ENCODE measurements around the gene APOBEC3F. TPM values are rescaled to one million over a fixed set of nuclear protein-coding genes. Genes with fewer than 3 reads are reported as not detected.

The APOBEC3F gene
- total and polyA plus RNA-seq, 2 of the 13 experiments (the other 11 are each of a cell fraction or from before 2014, with no cell fraction given), result 2.9 to 3.7 TPM

DNA sequence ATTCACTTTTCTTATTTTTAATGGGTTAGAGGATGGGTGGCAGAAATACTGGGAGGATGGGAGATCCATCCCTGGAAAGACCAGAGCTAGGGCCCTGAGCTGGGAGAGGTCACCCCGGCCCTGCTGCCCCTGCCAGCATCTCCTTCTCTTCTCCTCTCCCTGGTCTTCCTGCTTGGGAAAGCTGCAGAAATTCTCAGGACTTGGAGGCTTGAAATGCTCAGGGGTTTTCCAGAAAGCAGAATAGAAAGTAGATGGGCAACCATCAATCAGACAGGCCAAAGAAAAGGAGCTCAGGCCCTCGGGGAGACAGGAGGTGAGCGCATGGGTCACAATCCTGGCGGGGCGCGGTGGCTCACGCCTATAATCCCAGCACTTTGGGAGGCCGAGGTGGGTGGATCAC, 57.9 kb downstream of the APOBEC3F start:
- Histone ChIP-seq H3K9me3 (ENCODE audit: low read length) (no peaks in the 10 kb centered on the region), H3K27me3 (ENCODE audit: control insufficient read depth in 1 of 2, insufficient read depth in 2 of 2, low read length in 2 of 2) (peaks cover 0 to 7% of the 10 kb centered on the region in 2 experiments; a peak in 2 of 5 replicates), H3K4me1 (ENCODE audit: insufficient read depth, low read length) (peaks cover 20% of the 10 kb centered on the region), H3K79me2 (ENCODE audit: insufficient read depth, low read length) (no peaks in the 10 kb centered on the region), H3K36me3 (replicated peaks in 1 of 2; ENCODE audit: control insufficient read depth in 1 of 2, insufficient read depth in 2 of 2, low read length in 2 of 2) (no peaks in the 10 kb centered on the region), H4K20me1 (ENCODE audit: insufficient read depth, low read length) (no peaks in the 10 kb centered on the region), H2AFZ (ENCODE audit: low read length) (no peak overlapping the region), H3K4me3 (replicated peaks in 1 of 3; ENCODE audit: insufficient read depth in 1 of 3, low read depth in 2 of 3, low read length in 3 of 3) (no peak overlapping the region), H3K9ac (ENCODE audit: insufficient read depth, low read depth, low read length) (no peak overlapping the region), H3K27ac (ENCODE audit: extremely low read length, insufficient read depth, low read length) (no peak overlapping the region), H3K4me2 (ENCODE audit: low read depth, low read length) (no peak overlapping the region)
- in situ Hi-C loops (cut with HindIII; ENCODE audit: extremely low pct_ligation_motif_present, low pct_unique_long_range_greater_than_20kb) (no loop called here), intact Hi-C loops (cut with micrococcal nuclease; ENCODE audit: unreplicated experiment) (no loop called here)
- TF ChIP-seq, protein P1, sequence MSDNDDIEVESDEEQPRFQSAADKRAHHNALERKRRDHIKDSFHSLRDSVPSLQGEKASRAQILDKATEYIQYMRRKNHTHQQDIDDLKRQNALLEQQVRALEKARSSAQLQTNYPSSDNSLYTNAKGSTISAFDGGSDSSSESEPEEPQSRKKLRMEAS (IDR thresholded peaks at IDR 0.05), result no peak
- TF ChIP-seq, protein P2, sequence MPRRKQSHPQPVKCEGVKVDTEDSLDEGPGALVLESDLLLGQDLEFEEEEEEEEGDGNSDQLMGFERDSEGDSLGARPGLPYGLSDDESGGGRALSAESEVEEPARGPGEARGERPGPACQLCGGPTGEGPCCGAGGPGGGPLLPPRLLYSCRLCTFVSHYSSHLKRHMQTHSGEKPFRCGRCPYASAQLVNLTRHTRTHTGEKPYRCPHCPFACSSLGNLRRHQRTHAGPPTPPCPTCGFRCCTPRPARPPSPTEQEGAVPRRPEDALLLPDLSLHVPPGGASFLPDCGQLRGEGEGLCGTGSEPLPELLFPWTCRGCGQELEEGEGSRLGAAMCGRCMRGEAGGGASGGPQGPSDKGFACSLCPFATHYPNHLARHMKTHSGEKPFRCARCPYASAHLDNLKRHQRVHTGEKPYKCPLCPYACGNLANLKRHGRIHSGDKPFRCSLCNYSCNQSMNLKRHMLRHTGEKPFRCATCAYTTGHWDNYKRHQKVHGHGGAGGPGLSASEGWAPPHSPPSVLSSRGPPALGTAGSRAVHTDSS (CRISPR knock-in tag; conservative IDR thresholded peaks at IDR 0.05), result no peak
- TF ChIP-seq ZNF256 (CRISPR knock-in tag; conservative IDR thresholded peaks at IDR 0.05) (no peak), PCBP1 (IDR thresholded peaks at IDR 0.05; ENCODE audit: borderline replicate concordance, low read depth, low read length) (no peak), ZNF782 (CRISPR knock-in tag; IDR thresholded peaks at IDR 0.05; ENCODE audit: borderline replicate concordance) (no peak), ZFP82 (CRISPR knock-in tag; IDR thresholded peaks at IDR 0.05; ENCODE audit: borderline replicate concordance) (no peak), ETV5 (CRISPR knock-in tag; IDR thresholded peaks at IDR 0.05; ENCODE audit: borderline replicate concordance) (no peak)
- WGBS (ENCODE audit: low lambda C conversion rate), result 84% methylated on average over 7 of the region's 8 CpGs
- FAIRE-seq (no peak), ATAC-seq (no peak), DNase-seq (ENCODE audit: low spot score) (no peak)
- no TSS peak for BruUV-seq (replicated peaks)
- POLR2A ChIA-PET, result no interaction called here
- CTCF ChIA-PET (ENCODE audit: low intra/inter-chr PET ratio, low total read pairs), result no interaction called here

DNA sequence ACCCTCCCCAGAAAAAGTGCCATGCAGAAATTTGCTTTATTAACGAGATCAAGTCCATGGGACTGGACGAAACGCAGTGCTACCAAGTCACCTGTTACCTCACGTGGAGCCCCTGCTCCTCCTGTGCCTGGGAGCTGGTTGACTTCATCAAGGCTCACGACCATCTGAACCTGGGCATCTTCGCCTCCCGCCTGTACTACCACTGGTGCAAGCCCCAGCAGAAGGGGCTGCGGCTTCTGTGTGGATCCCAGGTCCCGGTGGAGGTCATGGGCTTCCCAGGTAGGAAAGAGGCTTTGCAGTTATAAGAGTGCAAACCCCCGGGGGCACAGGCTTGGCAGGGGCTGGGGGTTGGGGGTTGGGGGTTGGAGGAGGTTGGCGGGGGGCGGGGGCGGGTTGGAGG, 60.6 kb downstream of the APOBEC3F start:
- Histone ChIP-seq H3K4me3 (replicated peaks in 1 of 3; ENCODE audit: insufficient read depth in 1 of 3, low read depth in 2 of 3, low read length in 3 of 3) (no peak overlapping the region), H3K9ac (ENCODE audit: insufficient read depth, low read depth, low read length) (no peak overlapping the region), H3K27ac (ENCODE audit: extremely low read length, insufficient read depth, low read length) (no peak overlapping the region), H2AFZ (ENCODE audit: low read length) (no peak overlapping the region), H3K27me3 (ENCODE audit: control insufficient read depth in 1 of 2, insufficient read depth in 2 of 2, low read length in 2 of 2) (peaks cover 0 to 2% of the 10 kb centered on the region in 2 experiments; a peak in 2 of 5 replicates), H3K4me1 (ENCODE audit: insufficient read depth, low read length) (peaks cover 25% of the 10 kb centered on the region), H3K9me3 (ENCODE audit: low read length) (no peaks in the 10 kb centered on the region), H3K79me2 (ENCODE audit: insufficient read depth, low read length) (no peaks in the 10 kb centered on the region), H3K4me2 (ENCODE audit: low read depth, low read length) (no peak overlapping the region), H4K20me1 (ENCODE audit: insufficient read depth, low read length) (no peaks in the 10 kb centered on the region), H3K36me3 (replicated peaks in 1 of 2; ENCODE audit: control insufficient read depth in 1 of 2, insufficient read depth in 2 of 2, low read length in 2 of 2) (no peaks in the 10 kb centered on the region)
- ATAC-seq, result no peak
- no peak for FAIRE-seq
- no TSS peak for BruUV-seq (replicated peaks)
- WGBS (ENCODE audit: low lambda C conversion rate), result 61% methylated on average over 13 of the region's 13 CpGs
- CTCF ChIA-PET (ENCODE audit: low intra/inter-chr PET ratio, low total read pairs), result no interaction called here
- intact Hi-C loops (cut with micrococcal nuclease; ENCODE audit: unreplicated experiment), result no loop called here
- POLR2A ChIA-PET, result no interaction called here
- DNase-seq (ENCODE audit: low spot score), result no peak
- in situ Hi-C loops (cut with HindIII; ENCODE audit: extremely low pct_ligation_motif_present, low pct_unique_long_range_greater_than_20kb), result no loop called here
- TF ChIP-seq PAF1 (CRISPR knock-in tag; IDR thresholded peaks at IDR 0.05) (no peak), MTF1 (CRISPR knock-in tag; IDR thresholded peaks at IDR 0.05) (no peak), ZNF547 (CRISPR knock-in tag; IDR thresholded peaks at IDR 0.05) (no peak), SRF (IDR thresholded peaks at IDR 0.05; ENCODE audit: low read depth, low read length) (no peak), ZNF879 (CRISPR knock-in tag; IDR thresholded peaks at IDR 0.05) (no peak)
- TF ChIP-seq, protein P3, sequence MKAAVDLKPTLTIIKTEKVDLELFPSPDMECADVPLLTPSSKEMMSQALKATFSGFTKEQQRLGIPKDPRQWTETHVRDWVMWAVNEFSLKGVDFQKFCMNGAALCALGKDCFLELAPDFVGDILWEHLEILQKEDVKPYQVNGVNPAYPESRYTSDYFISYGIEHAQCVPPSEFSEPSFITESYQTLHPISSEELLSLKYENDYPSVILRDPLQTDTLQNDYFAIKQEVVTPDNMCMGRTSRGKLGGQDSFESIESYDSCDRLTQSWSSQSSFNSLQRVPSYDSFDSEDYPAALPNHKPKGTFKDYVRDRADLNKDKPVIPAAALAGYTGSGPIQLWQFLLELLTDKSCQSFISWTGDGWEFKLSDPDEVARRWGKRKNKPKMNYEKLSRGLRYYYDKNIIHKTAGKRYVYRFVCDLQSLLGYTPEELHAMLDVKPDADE (CRISPR knock-in tag; IDR thresholded peaks at IDR 0.05), result no peak
- TF ChIP-seq, protein P4, sequence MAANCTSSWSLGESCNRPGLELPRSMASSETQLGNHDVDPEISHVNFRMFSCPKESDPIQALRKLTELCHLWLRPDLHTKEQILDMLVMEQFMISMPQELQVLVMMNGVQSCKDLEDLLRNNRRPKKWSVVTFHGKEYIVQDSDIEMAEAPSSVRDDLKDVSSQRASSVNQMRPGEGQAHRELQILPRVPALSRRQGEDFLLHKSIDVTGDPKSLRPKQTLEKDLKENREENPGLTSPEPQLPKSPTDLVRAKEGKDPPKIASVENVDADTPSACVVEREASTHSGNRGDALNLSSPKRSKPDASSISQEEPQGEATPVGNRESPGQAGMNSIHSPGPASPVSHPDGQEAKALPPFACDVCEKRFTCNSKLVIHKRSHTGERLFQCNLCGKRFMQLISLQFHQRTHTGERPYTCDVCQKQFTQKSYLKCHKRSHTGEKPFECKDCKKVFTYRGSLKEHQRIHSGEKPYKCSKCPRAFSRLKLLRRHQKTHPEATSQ (CRISPR knock-in tag; IDR thresholded peaks at IDR 0.05; ENCODE audit: borderline replicate concordance), result no peak
